ENCODE measurements around the gene ZNF235. TPM values are rescaled to one million over a fixed set of nuclear protein-coding genes. Genes with fewer than 3 reads are reported as not detected.

The ZNF235 gene
- total RNA-seq, 1 donor from 2014 or later, result 11.2 TPM

DNA sequence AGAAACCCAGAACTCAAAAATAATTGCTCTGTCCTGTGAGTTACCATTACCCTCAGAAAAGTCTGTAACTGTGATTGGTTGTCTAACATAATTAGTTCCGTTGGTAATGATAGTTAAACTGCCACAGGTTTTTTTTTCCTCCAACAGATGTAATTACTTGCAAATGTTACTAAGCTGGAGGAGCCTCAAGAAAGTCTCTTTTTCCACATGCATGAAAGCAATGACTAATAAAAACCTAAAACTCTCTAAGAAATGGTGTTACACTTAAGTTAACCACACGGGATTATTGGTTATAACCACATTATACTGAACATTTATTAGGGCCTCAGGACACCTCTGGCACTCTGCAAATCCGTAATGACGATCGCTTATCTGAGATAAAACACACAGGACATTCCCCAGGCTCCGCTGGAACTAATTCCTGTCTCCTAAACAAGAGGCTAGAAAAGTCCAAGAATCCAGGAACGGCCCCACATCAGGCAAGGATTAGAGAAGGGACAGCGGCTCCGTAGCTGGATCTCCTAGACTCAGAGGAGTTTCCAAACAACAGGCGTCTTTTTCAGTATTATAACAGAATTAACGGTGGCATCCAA is 753 bp downstream of the ZNF235 start:
- TF ChIP-seq, protein P1, sequence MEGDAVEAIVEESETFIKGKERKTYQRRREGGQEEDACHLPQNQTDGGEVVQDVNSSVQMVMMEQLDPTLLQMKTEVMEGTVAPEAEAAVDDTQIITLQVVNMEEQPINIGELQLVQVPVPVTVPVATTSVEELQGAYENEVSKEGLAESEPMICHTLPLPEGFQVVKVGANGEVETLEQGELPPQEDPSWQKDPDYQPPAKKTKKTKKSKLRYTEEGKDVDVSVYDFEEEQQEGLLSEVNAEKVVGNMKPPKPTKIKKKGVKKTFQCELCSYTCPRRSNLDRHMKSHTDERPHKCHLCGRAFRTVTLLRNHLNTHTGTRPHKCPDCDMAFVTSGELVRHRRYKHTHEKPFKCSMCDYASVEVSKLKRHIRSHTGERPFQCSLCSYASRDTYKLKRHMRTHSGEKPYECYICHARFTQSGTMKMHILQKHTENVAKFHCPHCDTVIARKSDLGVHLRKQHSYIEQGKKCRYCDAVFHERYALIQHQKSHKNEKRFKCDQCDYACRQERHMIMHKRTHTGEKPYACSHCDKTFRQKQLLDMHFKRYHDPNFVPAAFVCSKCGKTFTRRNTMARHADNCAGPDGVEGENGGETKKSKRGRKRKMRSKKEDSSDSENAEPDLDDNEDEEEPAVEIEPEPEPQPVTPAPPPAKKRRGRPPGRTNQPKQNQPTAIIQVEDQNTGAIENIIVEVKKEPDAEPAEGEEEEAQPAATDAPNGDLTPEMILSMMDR (conservative IDR thresholded peaks at IDR 0.05), result peak; percentile 20
- Mint-ChIP-seq H3K4me1 (ENCODE audit: unreplicated experiment) (peaks cover 8% of the 10 kb centered on the region), H3K9me3 (no peaks in the 10 kb centered on the region), H3K27me3 (no peaks in the 10 kb centered on the region), H3K36me3 (peaks cover 25% of the 10 kb centered on the region), H3K27ac (peak overlapping the region; percentile 83), H3K4me3 (peak overlapping the region; percentile 95)
- DNase-seq (ENCODE audit: extremely low spot score, unreplicated experiment), result no peak

DNA sequence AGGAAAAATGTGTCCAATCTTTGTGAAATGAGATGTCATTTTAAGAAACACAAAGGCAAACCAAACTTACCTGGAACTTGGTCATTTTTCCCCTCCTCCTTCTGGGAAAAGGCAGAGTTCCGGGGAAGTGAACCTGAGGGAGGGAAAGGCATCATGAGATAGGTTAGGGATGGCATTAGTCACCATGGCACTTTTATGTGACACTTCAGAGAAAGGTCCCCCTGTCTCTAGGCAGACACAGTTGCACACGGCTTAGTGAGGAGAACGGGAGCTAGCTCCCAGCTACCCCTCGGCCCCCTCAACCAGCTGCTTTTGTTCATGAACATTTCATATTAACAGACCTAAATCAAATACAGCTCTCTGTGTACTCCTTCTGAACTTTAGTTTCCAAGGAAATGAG is 1.5 kb downstream of the ZNF235 start:
- Mint-ChIP-seq H3K9me3 (no peaks in the 10 kb centered on the region), H3K27me3 (no peaks in the 10 kb centered on the region), H3K4me3 (peak overlapping the region; percentile 95), H3K36me3 (peaks cover 27% of the 10 kb centered on the region), H3K27ac (peak overlapping the region; percentile 83), H3K4me1 (ENCODE audit: unreplicated experiment) (peaks cover 8% of the 10 kb centered on the region)
- DNase-seq (ENCODE audit: extremely low spot score, unreplicated experiment), result no peak
- TF ChIP-seq, protein P1 (conservative IDR thresholded peaks at IDR 0.05), result no peak

DNA sequence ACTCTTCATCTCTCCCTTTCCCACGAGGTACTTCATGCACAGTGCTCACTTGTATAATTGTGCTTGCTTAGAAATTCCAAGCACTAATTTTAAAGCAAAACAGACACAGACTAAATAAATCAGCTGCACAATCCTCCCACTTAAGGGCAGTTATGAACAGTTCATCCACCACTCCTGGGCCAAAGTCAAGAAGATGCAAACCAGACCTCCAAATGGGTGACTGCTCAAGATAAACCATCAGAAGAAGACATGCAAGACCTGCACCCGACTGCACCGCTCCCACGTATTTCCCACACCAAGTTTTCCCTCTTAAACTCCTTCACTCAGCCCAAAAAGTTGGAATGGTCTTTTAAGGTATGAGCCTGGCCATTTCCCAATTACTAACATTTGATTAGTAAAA is 19.9 kb downstream of the ZNF235 start:
- no peak overlapping the region for H3K27ac Mint-ChIP-seq
- H3K9me3 Mint-ChIP-seq, result peaks cover 16% of the 10 kb centered on the region
- TF ChIP-seq, protein P1 (conservative IDR thresholded peaks at IDR 0.05), result no peak

DNA sequence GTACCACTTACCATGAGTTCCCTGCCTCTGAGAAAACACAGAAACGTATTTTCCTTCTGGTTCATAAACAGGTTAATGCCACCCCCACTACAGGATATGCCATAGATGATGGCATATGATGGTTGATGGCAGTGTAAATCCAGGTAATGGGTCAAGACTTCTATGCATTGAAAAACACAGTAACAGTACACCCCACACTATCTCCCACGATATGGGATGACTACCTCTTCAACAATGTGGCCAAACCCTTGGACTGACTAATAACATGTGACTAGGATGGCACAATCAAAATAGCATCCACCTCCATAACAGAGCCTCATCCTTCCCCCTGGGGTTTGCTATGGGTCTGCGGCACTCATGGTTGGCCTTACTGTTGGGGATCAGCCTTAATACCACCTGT is 22.0 kb downstream of the ZNF235 start:
- peaks cover 17% of the 10 kb centered on the region for H3K9me3 Mint-ChIP-seq
- no peak overlapping the region for H3K4me3 Mint-ChIP-seq
- H3K27me3 Mint-ChIP-seq, result no peaks in the 10 kb centered on the region
- H3K27ac Mint-ChIP-seq, result no peak overlapping the region
- DNase-seq (ENCODE audit: extremely low spot score, unreplicated experiment), result no peak
- no peaks in the 10 kb centered on the region for H3K4me1 Mint-ChIP-seq (ENCODE audit: unreplicated experiment)
- TF ChIP-seq, protein P1 (conservative IDR thresholded peaks at IDR 0.05), result no peak
- H3K36me3 Mint-ChIP-seq, result peaks cover 33% of the 10 kb centered on the region

More for the DNA sequence above, 19.9 kb downstream of the ZNF235 start:
- H3K4me3 Mint-ChIP-seq, result no peak overlapping the region
- H3K36me3 Mint-ChIP-seq, result peaks cover 47% of the 10 kb centered on the region
- no peak for DNase-seq (ENCODE audit: extremely low spot score, unreplicated experiment)
- no peaks in the 10 kb centered on the region for H3K4me1 Mint-ChIP-seq (ENCODE audit: unreplicated experiment)
- no peaks in the 10 kb centered on the region for H3K27me3 Mint-ChIP-seq

DNA sequence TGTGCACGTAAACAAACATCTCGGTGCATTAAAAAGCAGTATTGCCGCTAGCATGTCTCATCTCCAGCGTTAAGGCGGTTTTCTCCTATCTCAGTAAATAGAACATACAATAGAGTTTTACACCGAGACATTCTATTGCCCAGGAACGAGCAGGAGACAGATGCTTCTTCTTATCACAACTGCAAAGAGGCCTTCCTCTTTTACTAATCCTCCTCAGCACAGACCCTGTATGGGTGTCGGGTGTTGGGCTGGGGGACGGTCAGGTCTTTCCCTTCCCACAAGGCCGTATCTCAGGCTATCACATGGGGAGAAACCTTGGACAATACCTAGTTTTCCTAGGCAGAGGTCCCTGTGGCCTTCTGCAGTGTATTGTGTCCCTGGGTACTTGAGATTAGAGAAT is 23.9 kb downstream of the ZNF235 start:
- Mint-ChIP-seq H3K27me3 (no peaks in the 10 kb centered on the region), H3K4me1 (ENCODE audit: unreplicated experiment) (no peaks in the 10 kb centered on the region), H3K27ac (no peak overlapping the region), H3K36me3 (peaks cover 31% of the 10 kb centered on the region), H3K4me3 (no peak overlapping the region), H3K9me3 (peaks cover 14% of the 10 kb centered on the region)
- TF ChIP-seq, protein P1 (conservative IDR thresholded peaks at IDR 0.05), result no peak
- no peak for DNase-seq (ENCODE audit: extremely low spot score, unreplicated experiment)

All from type B pancreatic cell (in vitro differentiated cells).